HG03159 (cell line): ENCODE data around the gene GPR153.
"Not testable (repeated sequence)": the region's sequence is repeated elsewhere in the genome, so short reads cannot be mapped to it uniquely, and the experiment has no call there.

Source experiments
- ATAC-seq: cut with Tn5 transposase; IDR thresholded peaks from one replicate; pipeline ENCODE4 v1.9.1; 2021; ENCODE audit warnings: mild to moderate bottlenecking, moderate library complexity; ENCODE audit not compliant: unreplicated experiment

Gene GPR153

DNA sequence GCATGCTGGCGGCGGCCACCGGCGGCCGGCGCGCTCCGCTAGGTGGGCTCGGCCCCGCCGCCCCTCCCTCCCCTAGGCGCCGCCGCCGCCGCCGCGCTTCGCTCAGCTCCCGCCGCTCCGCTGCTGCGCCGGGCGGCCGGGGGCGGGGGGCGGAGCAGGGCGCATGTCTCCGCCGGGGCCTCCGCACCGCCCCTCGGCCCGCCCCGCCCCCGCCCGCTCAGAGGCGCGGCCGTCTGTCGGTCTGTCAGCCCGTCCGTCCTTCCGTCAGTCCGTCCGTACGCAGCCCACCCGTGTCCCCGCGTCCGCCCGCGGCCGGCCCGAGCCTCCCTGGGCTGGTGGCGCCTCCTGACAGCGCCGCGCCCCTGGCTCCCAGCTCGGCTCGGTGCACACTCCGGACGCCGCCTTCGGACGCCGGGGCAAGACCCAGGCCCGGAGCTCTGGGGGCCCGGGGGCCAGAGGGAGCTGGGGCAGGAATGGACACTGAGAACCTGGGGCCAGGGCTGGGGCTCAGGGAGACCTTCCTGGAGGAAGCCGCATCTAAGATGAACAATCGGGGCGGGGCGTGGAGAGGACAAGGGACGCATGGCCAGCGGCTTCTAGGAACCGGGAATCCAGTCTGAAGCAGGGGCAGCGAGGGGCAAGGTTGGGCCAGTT is at the start of gene GPR153:
TSS of gene GPR153 (minus strand) at position 138 of the 654 bp plus-strand sequence. CDS start 6,193 bp downstream, outside the sequence.
- ATAC-seq: no peak

DNA sequence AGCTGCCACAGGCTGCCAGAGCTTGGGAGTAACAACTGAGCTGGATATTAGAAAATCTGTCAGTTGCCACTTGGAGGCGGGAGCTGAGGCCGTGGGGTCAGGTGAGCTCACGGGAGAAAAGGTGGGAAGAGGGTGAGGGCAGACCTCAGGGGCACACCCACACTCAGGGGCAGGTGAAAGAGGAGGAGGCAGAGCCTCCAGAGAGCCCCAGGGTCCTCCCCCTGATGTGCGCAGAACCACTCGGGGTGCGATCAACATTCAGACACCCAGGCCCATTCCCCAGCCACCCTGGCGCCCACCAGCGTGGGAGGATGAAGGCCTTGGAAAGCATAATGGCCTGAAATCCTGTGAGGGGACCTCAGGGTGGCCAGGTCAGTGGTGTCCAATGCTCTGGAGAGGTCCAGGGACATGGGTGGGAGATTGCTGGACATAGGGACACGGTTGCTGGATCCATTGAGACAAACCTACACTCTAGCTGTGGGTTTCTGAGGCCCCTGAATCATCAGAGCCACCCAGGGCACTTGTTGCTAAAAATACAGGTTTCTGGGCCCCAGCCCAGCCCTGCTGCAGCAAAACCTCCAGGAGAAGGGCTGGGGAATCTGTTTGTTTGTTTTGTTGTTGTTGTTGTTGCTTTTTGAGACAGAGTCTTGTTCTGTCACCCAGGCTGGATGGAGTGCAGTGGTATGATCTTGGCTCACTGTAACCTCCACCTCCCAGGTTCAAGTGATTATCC is 49.4 kb upstream of the GPR153 start:
- no peak for ATAC-seq

DNA sequence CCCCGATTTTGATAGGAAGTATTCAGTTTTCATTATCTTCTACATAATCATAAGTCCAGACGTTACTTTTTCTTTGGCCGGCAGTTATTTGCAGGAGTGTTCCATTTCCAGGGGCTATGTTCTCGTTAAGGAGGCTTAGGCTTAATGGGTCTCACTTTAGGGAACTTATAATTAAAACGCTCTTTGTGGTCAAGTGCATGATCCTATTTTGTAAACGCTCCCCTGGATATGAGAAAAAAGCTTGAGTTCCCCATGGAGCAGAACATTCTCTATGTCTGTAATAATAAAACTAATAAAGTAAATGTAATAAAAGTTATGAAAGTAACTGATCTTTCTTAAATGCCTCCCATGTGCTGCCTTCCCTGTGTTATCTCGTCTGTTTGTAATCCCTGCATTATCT is 48.7 kb upstream of the GPR153 start:
- no peak for ATAC-seq

DNA sequence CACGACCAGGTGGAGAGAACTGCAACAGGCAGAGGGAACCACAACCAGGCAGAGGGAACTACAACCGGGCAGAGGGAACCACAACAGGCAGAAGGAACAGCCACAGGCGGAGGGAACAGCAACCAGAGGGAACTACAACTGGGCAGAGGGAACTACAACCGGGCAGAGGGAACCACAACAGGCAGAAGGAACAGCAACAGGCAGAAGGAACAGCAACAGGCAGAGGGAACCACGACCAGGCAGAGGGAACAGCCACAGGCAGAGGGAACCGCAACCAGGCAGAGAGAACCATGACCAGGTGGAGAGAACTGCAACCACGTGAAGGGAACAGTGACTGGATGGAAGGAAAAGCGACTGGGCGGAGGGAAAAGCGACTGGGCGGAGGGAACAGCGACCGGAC is 47.6 kb upstream of the GPR153 start:
- no peak for ATAC-seq

DNA sequence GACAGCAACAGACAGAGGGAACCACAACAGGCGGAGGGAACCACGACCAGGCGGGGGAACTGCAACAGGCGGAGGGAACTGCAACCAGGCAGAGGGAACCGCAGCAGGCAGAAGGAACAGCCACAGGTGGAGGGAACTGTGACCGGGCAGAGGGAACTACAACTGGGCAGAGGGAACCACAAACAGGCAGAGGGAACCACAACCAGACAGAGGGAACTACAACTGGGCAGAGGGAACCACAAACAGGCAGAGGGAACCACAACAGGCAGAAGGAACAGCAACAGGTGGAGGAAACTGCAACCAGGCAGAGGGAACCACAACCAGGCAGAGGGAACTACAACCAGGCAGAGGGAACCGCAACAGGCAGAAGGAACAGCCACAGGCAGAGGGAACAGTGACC is 46.8 kb upstream of the GPR153 start:
- not testable (repeated sequence) for ATAC-seq

DNA sequence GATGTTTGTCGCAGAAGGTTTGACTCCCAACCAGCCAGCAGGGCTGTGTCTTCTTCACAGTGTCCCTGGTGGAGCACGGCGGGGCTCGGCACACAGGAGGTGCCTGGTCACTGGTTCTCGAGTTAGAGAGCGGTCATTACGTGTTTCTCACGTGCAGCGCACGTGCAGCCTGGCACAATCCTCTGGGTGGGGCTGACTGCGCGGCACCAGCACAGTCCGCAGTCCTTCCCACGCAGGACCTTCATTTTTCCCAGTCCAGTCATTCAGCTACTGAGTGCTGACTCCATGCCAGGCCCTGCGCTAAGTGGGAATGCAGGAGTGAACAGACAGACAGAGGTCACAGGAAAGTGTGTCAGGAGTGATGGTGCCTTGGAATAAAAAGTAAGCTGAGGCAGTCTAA is 46.2 kb upstream of the GPR153 start:
- no peak for ATAC-seq

DNA sequence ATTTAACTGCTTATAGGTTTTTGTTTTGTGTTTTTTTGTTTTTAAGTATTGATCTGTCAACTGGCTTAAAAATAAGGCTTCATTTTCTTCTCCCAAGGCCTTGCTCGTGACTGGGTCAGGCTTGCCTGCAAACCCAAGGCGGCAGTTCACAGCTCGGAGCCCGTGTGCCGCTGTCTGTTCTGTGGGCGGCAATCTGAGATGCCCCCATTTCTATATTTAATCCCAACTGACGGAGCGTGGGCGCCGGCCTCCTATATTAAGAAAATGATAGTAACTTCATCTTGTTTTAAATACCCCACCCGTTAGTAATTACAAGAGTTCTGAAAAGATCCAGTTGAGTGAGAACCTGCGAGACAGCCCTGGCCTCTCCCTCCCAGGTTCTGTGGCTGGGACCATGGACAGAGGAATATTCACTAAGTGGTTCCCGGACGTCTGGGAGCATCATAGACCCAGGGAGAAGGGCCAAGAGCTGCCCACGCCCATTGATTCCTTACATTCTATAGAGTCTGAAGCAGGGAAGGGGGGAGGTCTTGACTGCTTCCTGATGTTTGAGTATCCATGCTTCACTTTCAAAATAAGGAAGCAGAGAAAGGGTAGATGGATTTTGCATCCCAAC is 42.6 kb upstream of the GPR153 start:
- no peak for ATAC-seq

DNA sequence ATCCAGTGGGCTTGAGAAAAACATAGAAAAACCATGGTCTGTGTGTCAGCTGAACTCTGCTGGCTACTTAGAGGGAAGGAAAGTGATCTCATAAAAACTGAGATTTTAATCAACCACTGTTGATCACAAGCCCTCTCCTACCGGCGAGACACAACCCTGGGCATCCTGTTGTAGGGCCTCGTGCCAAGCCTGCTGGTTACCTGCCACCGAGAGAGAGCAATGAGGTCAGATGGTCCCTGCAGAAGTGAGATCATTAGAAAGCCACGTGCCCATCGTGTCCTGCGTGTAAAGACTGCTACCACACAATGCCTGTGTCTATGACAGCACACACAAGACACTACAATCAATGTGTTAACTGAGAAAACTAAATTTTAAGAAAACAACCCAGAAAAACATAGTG is 41.7 kb upstream of the GPR153 start:
- ATAC-seq: no peak

DNA sequence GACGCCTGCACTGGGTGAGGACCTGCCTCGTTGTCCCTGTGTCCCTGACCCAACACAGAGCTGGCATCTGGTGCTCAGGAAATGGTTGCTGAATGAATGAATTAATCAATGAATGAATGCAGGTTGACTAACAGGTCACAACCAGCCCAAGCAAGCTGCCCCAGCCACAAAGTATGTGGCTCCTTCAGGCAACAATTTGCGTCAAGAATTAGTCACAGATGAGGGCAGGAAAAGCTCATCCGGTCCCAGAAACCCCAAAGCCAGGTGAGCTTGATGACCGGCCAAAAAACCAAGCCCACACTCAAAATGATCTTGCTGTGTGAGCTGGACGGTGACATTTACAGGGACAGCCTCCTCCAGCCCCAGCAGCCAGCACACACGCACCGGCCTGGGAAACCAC is 40.6 kb upstream of the GPR153 start:
- no peak for ATAC-seq

DNA sequence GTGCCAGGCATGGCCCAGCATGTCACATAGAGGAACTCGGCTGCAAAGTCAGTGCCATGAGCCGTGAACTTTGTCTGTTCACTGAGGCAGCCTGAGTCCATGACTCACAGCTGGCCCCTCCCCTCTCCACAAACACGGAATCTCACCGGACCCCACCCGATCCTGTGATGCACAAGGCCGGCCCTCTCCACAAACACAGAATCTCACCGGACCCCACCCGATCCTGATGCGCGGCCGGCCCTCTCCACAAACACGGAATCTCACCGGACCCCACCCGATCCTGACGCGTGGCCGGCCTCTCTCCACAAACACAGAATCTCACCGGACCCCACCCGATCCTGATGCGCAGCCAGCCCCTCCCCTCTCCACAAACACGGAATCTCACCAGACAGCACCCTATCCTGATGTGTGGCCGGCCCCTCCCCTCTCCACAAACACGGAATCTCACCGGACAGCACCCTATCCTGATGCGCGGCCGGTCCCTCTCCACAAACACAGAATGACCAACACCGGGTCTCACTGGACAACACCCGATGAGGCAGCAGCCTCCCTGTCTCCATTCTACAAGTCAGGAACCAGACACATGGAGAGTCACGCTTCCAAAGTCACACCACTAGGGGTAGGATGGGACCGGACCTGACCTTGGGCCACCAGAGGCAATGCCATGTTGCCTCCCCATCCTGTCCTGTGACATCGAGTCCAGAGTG is 39.6 kb upstream of the GPR153 start:
- ATAC-seq: no peak

DNA sequence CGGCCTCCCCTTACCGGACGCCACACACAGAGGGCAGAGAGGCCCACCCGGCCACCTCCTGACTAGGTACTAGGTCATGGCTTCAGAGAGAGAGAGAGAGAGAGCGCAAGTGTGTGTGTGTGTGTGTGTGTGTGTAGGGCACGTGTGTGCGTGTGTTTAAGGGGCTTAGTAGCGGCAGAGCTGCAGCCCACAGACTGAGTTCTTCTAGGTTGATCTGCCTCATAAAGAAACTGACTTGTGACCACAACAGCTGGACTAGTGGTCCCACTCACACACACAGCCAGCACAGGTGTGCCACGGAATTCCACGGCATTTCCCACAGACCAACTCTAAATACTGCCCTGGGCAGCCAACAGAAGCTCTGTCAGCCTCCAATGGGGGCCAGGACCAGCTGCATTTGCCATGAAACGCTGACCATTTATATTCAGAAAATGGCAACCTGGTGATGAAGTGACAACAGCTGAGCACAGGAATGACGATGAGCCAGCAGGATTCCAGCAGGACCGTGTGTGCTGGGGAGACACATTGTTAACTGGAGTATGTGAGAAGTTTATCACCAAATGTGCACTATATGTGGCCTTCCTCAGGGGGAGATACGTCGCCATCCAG is 38.8 kb upstream of the GPR153 start:
- ATAC-seq: no peak

DNA sequence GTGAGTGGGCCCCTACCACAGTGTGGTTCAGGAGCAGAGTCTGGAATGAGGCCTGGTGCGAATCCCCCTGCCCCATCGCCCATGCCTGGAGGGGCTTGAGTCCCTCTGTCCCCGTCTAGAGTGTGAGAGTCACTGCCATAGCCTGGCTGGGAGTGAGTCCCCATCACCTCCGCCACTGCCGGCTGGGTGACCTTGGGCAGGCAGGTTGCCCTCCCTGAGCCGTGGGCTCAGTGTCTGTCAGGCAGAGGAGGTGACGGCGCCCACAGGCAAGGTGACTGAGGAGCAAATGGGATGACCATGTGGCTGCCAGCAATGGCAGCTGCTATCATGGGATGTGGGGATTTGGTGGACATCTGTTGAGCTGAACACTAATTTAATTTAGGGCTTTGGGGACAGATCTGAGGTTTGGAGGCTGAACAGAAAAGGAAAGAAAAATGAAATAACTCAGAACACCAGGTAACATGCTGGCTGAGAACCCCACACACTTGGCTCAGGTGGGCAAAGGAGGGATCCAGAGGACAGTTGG is 38.1 kb upstream of the GPR153 start:
- no peak for ATAC-seq

DNA sequence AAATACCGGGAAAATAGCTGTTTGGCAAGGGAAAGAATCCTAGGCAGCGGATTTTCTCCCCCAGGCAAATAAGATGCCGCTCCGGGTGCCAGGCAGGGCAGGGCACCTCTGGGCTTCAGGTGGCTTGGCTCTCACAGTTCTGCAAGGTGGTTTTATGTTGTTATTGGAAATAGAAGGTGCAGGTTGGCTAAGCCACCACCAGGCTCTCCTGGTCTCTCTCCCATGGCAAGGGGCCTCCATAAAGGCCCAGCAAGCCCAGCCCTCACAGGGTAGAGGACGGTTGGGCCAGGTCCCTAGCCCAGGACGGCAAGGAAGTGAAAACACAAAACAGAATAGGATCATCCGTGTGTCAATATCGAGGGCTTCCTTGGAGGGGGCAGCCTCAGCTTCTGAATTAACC is 37.6 kb upstream of the GPR153 start:
- no peak for ATAC-seq

DNA sequence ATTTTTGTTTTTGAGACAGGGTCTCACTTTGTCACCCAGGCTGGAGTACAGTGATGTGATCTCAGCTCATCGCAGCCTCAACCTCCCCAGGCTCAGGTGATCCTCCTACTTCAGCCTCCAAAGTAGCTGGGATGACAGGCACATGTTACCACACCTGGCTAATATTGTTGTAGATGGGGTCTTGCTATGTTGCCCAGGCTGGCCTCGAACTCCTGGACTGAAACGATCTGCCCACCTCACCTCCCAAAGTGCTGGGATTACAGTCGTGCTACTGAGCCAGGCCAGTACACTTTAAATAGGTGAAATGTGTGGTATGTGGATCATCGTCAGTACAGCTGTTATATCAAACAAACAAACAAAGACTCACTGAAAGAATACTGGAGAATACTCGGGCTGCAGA is 35.0 kb upstream of the GPR153 start:
- ATAC-seq: no peak

DNA sequence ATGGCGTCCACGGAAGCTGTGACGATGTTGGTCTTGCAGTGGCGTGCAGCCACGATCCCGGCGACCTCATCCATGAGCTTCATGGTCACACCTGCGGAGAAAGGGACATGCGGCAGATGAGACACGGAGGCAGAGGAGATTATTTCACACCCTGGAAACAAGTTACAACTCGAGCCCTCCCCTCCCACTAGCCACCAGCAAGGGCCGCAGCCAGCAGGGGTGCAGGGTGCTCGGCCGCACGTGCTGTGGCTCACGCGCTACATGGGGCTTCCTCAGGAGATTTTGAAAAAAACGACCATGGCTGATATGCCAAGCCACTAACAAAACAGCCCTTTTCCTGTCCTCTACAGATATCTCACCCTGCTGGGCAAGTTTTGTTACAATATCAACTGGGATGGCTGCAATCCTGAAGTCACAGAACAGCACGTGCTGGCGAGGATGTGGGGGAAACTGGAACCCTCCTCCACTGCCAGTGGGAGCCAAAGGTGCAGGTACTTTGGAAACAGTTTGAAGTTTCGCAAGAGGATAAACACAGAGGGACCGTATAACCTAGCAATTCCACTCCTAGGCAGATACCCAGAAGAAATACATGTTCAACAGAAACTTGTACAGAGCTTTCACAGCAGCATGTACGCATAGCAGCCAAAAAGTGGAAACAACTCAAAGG is 34.1 kb upstream of the GPR153 start:
- ATAC-seq: no peak

DNA sequence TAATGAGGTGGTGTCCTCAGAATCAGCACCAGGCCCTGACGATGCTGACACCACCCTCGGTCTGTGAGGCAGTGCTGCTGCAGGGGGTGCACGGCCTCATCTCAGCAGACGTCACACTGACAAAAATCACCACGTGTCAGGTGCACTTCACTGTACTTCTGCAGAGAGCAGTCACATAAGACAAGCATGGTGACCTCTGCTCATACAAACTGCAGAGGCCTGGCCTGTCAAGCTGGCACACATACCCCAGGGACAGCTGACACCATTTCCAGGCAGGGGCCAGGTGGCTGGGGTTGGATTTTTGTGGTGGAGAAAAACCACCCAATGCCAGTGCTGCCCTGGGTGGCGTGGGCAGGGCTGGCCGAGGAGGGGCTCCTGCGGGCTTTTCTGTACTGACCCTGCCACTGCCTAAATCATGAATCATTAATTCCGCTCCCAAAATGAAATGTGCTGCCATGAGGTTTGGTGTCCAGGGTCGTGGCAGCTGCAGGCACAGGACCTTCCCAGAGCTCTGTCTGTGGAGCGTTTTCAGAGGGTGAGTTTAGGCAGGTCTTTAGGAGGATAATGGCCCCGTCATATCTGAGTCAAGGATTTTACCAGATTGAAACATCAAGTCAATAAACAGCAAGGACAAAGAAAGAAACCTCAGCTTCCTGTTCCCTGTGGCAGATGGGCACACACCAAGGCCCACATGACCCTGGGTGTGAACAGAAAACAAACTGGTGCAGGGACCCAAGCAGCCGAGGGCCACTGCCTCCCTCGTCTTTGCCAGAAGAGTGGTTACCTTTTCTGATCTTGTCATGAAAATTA is 33.4 kb upstream of the GPR153 start:
- ATAC-seq: no peak

DNA sequence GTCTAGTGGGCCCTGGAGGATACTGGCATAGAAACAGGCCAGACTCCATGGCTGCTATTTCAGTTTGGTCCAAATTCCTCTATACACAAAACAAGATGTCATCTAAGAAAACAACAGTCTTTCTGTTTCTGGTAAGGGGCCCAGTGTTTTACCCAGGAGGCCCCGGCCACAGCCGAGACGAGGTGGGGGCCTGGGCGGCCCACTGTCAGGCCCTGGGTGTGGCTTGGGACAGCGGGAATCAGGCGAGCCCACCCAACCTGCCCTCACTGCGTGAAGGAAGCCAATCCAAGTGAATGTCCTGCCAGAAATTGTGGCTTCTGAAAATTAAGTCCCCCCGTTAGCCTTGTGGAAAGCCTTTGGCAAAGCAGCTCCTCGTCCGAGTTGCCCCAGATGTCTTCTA is 31.2 kb upstream of the GPR153 start:
- no peak for ATAC-seq

DNA sequence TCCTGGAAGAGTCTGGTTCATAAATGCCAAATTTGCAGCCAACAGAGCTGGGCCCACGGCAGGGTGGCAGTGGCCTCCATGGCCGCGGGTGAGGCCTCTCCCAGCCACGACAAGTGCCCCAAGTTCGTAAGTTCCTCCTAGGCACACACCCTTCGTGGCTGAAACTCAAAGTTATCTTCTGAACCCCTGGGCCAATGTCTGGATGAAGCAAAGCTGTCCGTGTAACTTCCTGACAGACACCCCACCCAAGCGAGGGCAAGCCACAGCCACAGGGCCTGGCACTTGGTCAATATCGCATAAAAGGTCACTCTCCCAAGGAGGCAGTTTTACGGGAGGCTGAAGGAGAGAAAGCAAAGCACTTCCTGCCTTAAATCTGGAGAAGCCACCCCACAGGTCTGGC is 27.8 kb upstream of the GPR153 start:
- ATAC-seq: no peak

DNA sequence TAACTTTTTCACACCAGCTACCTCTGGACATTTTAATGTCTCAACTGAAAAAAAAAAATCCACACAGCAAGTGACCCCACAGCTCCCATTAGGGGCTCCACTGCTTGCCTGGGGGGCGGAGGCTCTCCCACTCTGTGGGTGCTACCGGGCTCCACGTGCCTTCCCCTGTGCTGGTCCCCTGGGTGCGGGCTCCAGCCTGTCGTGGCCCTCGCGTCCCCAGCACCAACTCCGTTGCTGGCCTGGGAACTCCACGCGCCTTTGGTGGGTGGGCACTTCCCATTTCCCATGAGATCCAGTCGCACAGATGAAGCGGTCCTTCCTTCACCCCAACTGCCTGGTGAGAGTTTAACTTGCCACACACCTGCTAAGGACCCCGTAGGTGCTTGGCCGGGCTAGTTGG is 27.1 kb upstream of the GPR153 start:
- ATAC-seq: no peak

DNA sequence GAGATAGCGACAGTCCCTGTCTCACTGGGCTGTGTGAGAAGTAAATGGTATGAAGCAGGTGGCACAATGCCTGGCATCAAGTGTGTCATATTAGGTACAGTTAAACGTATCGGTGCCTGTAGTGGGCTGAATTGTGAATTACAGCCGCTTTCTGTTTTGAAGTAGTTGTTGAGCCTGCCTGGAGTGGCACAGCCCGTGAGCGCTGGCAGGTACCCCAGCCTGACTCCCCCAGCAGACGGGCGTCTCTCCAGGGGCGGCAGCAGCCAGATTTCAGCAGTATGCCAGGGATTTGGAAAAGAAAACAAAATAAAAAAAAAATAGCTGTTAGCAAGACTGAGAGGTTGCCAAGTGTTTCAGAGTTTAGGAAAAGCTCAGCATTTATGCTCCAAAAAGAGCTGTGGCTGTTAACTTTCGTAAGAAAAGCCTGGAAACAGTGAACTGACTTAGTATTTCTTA is 26.6 kb upstream of the GPR153 start:
- no peak for ATAC-seq
